ENCODE results near the gene PRND.
A peak's percentile ranks its signal among the peaks of the same experiment; 100 is the strongest.

The PRND gene

DNA sequence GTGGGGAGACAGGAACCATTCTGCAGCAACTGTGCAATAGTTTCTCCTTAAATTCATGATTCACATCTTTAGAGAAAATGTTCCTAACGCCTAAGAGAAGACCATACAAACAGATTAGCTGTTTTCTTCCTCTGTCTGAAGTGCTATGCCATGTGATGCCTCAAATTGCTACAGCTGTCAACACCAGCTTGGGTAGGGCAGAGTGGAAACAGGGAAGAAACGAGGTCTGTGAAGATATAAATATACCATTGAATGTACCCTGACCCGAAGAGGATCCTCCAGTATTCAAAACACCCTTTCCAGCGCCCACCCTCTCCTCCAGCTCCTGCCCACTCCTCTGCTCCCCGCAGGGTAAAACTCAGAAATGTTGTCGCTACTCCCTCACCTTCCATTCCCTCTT is 40.3 kb upstream of the PRND start:
- Histone ChIP-seq H3K27me3 (ENCODE audit: insufficient read depth, poor library complexity, severe bottlenecking) (no peaks in the 10 kb centered on the region), H3K27ac (ENCODE audit: poor library complexity, severe bottlenecking) (no peak overlapping the region), H3K4me3 (ENCODE audit: severe bottlenecking) (no peak overlapping the region), H3K36me3 (ENCODE audit: low read depth) (no peaks in the 10 kb centered on the region), H3K9me3 (ENCODE audit: severe bottlenecking) (no peaks in the 10 kb centered on the region), H3K4me1 (ENCODE audit: insufficient read depth, poor library complexity, severe bottlenecking) (peaks cover 21% of the 10 kb centered on the region)
- ATAC-seq (ENCODE audit: low read depth) (no peak), DNase-seq (ENCODE audit: low spot score) (no peak)
- TF ChIP-seq CTCF (IDR thresholded peaks at IDR 0.05; ENCODE audit: poor library complexity, severe bottlenecking): no peak

- Histone ChIP-seq H3K36me3 (ENCODE audit: low read depth) (no peaks in the 10 kb centered on the region), H3K4me1 (ENCODE audit: insufficient read depth, poor library complexity, severe bottlenecking) (peaks cover 21% of the 10 kb centered on the region), H3K4me3 (ENCODE audit: severe bottlenecking) (no peak overlapping the region), H3K9me3 (ENCODE audit: severe bottlenecking) (no peaks in the 10 kb centered on the region), H3K27ac (ENCODE audit: poor library complexity, severe bottlenecking) (peak overlapping the region; percentile 4), H3K27me3 (ENCODE audit: insufficient read depth, poor library complexity, severe bottlenecking) (no peaks in the 10 kb centered on the region)
- TF ChIP-seq CTCF (IDR thresholded peaks at IDR 0.05; ENCODE audit: poor library complexity, severe bottlenecking): no peak
- ATAC-seq (ENCODE audit: low read depth) (peak; percentile 31), DNase-seq (ENCODE audit: low spot score) (no peak)
Measured at GRCh38 chr20:4681991-4682401, 39.7 kb upstream of the PRND start.

GRCh38 chr20:4682682-4683081 is 39.0 kb upstream of the PRND start:
- H3K9me3 ChIP-seq (ENCODE audit: severe bottlenecking): no peaks in the 10 kb centered on the region
- H3K36me3 ChIP-seq (ENCODE audit: low read depth): peaks cover 6% of the 10 kb centered on the region
- H3K27ac ChIP-seq (ENCODE audit: poor library complexity, severe bottlenecking): no peak overlapping the region
- no peak for TF ChIP-seq CTCF (IDR thresholded peaks at IDR 0.05; ENCODE audit: poor library complexity, severe bottlenecking)
- no peak for DNase-seq (ENCODE audit: low spot score)
- peaks cover 23% of the 10 kb centered on the region for H3K4me1 ChIP-seq (ENCODE audit: insufficient read depth, poor library complexity, severe bottlenecking)
- ATAC-seq (ENCODE audit: low read depth): no peak
- no peak overlapping the region for H3K4me3 ChIP-seq (ENCODE audit: severe bottlenecking)
- no peaks in the 10 kb centered on the region for H3K27me3 ChIP-seq (ENCODE audit: insufficient read depth, poor library complexity, severe bottlenecking)

DNA sequence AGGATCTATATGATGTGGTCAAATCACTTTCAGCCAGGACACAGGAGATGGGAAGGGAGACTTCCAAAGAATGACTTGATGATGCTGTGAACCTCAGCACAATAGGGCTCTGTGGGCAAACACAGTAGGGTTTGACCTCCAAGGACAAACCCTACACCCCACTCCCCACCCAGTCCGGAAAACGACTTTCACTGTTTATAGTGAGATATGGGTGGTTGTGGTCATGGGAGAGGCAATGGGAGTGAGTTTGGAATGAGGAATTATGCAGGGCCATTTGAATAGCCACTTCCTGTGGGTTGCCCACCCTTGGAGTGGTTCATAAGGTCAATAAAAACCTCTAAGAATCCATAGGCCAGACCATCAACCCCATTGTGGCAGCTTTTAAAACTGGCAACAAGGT is 38.4 kb upstream of the PRND start:
- H3K4me3 ChIP-seq (ENCODE audit: severe bottlenecking): no peak overlapping the region
- H3K9me3 ChIP-seq (ENCODE audit: severe bottlenecking): no peaks in the 10 kb centered on the region
- no peak for DNase-seq (ENCODE audit: low spot score)
- ATAC-seq (ENCODE audit: low read depth): no peak
- H3K27me3 ChIP-seq (ENCODE audit: insufficient read depth, poor library complexity, severe bottlenecking): no peaks in the 10 kb centered on the region
- no peak overlapping the region for H3K27ac ChIP-seq (ENCODE audit: poor library complexity, severe bottlenecking)
- H3K36me3 ChIP-seq (ENCODE audit: low read depth): peaks cover 11% of the 10 kb centered on the region
- no peak for TF ChIP-seq CTCF (IDR thresholded peaks at IDR 0.05; ENCODE audit: poor library complexity, severe bottlenecking)
- peaks cover 29% of the 10 kb centered on the region for H3K4me1 ChIP-seq (ENCODE audit: insufficient read depth, poor library complexity, severe bottlenecking)

DNA sequence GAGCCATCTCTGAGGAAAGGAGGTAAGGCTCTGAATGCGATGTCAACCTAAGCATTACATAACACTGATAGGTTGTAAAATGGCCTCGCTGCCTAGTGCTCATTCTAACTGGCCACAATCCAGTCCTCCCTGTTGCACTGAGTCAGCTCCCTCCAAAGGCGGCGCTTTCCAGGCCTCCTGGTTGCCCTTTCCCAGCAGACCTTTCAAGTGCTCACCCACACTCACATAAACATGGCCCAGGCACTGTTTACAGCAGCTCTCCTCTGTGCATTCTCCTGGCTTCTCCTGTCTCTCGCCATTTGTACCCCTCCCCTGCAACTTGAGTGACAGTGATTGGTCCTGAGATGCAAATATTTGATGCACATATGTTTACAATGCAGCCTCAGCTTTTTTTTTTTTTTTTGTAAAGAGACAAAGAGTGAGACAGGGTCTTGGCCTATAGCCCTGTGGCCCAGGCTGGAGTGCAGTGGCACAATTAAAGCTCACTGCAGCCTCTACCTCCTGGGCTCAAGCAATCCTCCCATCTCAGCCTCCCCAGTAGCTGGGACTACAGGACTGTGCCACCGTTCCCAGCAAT is 36.8 kb upstream of the PRND start:
- H3K4me1 ChIP-seq (ENCODE audit: insufficient read depth, poor library complexity, severe bottlenecking): peaks cover 45% of the 10 kb centered on the region
- H3K27ac ChIP-seq (ENCODE audit: poor library complexity, severe bottlenecking): peak overlapping the region; percentile 94
- DNase-seq (ENCODE audit: low spot score): no peak
- H3K4me3 ChIP-seq (ENCODE audit: severe bottlenecking): no peak overlapping the region
- no peak for ATAC-seq (ENCODE audit: low read depth)
- no peak for TF ChIP-seq CTCF (IDR thresholded peaks at IDR 0.05; ENCODE audit: poor library complexity, severe bottlenecking)
- no peaks in the 10 kb centered on the region for H3K9me3 ChIP-seq (ENCODE audit: severe bottlenecking)
- H3K27me3 ChIP-seq (ENCODE audit: insufficient read depth, poor library complexity, severe bottlenecking): no peaks in the 10 kb centered on the region
- H3K36me3 ChIP-seq (ENCODE audit: low read depth): peaks cover 28% of the 10 kb centered on the region
